ENCODE measurements around the gene JAZF1. TPM values are rescaled to one million over a fixed set of nuclear protein-coding genes. Genes with fewer than 3 reads are reported as not detected.

Gene JAZF1
- polyA plus RNA-seq, 3 donors, result 12.1 to 18.1 (median 17.2) TPM

DNA sequence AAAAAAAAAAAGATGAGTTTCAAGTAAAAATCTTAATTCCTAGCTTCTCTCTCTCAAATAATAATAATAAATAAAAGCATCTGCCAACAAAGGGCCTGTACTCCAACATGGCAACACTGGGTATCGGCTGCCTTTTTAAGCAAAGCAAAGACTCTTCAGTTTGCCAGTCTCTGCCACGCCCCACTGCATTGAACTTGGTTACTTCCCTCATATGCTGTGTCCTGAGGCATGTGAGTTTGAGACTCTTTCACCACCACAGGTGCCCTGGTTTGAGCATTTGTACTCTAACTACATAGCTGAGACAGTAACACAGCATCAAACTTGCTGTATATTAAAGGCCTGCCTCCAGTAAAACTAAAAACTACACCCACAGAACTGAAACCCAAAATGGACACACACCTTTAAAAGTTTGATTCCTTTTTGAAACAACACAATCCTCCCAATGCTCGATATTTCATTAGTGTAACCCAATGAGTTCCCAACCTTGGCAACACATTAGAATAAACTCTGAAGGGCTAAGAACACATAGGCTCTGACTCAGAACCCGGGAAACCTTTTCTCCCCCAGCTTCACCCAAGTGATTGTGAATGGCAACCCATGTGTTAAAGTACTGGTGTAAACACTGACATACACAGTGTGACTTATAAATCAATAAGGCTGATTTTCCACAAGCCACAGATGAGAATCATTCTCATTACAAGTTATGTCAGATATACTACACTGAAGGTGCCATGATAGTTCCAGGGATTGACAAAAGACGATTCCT lies 12.0 kb downstream of the JAZF1 start:
- peaks cover 28 to 36% of the 10 kb centered on the region in 2 donors for H3K36me3 Mint-ChIP-seq
- Histone ChIP-seq H3K4me1 (ENCODE audit: control insufficient read depth in 1 of 2, insufficient read depth in 2 of 2, low read length in 2 of 2) (peaks cover 17 to 21% of the 10 kb centered on the region in 2 donors), H3K4me2 (replicated peaks; ENCODE audit: extremely low read depth, low read length, poor library complexity, severe bottlenecking) (no peak overlapping the region), H3K36me3 (replicated peaks in 1 of 2; ENCODE audit: control insufficient read depth in 1 of 2, insufficient read depth in 2 of 2, low read length in 2 of 2) (peaks cover 7 to 20% of the 10 kb centered on the region in 2 donors), H3K4me3 (replicated peaks in 1 of 3; ENCODE audit: low read depth in 2 of 3, low read length in 3 of 3) (no peak overlapping the region), H3K79me2 (ENCODE audit: insufficient read depth, low read length) (peaks cover 95% of the 10 kb centered on the region), H3K27me3 (ENCODE audit: control insufficient read depth in 2 of 2, insufficient read depth in 2 of 2, low read length in 2 of 2) (no peaks in the 10 kb centered on the region), H3K9me3 (replicated peaks in 1 of 2; ENCODE audit: control insufficient read depth in 1 of 2, insufficient read depth in 1 of 2, low read length in 2 of 2) (no peaks in the 10 kb centered on the region), H2AFZ (ENCODE audit: insufficient read depth, low read depth, low read length, poor library complexity, severe bottlenecking) (no peak overlapping the region), H4K20me1 (ENCODE audit: insufficient read depth, low read length) (peaks cover 88% of the 10 kb centered on the region), H3K9ac (ENCODE audit: insufficient read depth, low read length, poor library complexity, severe bottlenecking) (no peak overlapping the region), H3K27ac (ENCODE audit: low read depth in 1 of 2, low read length in 2 of 2) (no peak overlapping the region)
- intact Hi-C loops (cut with micrococcal nuclease), result no loop called here
- no peak overlapping the region for H3K4me3 Mint-ChIP-seq
- peaks cover 27% of the 10 kb centered on the region for H3K4me1 Mint-ChIP-seq
- no peaks in the 10 kb centered on the region for H3K9me3 Mint-ChIP-seq
- H3K27ac Mint-ChIP-seq, result peak overlapping the region in 1 of 7 donors; percentile 61
- TF ChIP-seq, protein P1, sequence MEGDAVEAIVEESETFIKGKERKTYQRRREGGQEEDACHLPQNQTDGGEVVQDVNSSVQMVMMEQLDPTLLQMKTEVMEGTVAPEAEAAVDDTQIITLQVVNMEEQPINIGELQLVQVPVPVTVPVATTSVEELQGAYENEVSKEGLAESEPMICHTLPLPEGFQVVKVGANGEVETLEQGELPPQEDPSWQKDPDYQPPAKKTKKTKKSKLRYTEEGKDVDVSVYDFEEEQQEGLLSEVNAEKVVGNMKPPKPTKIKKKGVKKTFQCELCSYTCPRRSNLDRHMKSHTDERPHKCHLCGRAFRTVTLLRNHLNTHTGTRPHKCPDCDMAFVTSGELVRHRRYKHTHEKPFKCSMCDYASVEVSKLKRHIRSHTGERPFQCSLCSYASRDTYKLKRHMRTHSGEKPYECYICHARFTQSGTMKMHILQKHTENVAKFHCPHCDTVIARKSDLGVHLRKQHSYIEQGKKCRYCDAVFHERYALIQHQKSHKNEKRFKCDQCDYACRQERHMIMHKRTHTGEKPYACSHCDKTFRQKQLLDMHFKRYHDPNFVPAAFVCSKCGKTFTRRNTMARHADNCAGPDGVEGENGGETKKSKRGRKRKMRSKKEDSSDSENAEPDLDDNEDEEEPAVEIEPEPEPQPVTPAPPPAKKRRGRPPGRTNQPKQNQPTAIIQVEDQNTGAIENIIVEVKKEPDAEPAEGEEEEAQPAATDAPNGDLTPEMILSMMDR (IDR thresholded peaks at IDR 0.05), result no peak
- 100% methylated on average over 2 of the region's 5 CpGs for WGBS (ENCODE audit: insufficient coverage)
- no peaks in the 10 kb centered on the region for H3K27me3 Mint-ChIP-seq (ENCODE audit: low read depth in 3 of 3)
- DNase-seq, result no peak

DNA sequence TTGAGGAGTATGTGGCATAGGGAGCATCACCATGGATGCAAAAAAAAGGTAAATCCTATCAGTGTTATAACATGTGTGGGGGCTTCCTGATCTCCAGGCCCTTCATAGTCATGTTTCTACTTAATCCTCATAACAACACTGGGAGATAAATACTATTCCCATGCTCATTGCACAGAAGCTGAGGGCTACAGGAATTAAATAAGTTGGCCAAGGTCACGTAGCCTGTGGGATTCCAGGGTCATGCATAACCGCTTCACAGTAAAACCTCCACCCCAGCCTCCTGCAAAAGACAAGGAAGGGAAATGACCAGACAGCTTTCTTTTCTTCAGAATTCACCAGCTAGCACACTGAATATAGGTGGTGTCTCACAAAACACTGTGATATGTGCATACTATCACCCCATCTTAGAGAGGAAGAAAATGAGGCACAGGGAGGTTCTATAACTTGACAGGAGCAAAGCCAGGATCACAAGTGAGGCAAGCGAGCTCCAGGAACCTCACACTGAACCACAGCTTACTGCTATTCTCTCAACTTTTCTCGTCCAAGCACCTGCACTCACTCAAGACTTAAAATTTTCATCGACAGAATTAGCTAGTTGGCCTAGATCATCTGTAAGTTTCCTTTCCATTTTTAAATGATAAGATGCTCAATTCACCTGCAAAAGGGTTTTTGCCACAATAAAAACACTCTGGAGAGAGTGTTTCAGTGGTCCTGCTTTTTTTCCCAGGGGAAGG lies 13.4 kb downstream of the JAZF1 start:
- 80% methylated on average over 1 of the region's 5 CpGs for WGBS (ENCODE audit: insufficient coverage)
- H2AFZ ChIP-seq (ENCODE audit: insufficient read depth, low read depth, low read length, poor library complexity, severe bottlenecking), result no peak overlapping the region
- no peaks in the 10 kb centered on the region for H3K9me3 ChIP-seq (replicated peaks in 1 of 2; ENCODE audit: control insufficient read depth in 1 of 2, insufficient read depth in 1 of 2, low read length in 2 of 2)
- H3K4me1 Mint-ChIP-seq, result peaks cover 27% of the 10 kb centered on the region
- H3K27me3 ChIP-seq (ENCODE audit: control insufficient read depth in 2 of 2, insufficient read depth in 2 of 2, low read length in 2 of 2), result no peaks in the 10 kb centered on the region
- no peak overlapping the region for H3K4me3 ChIP-seq (replicated peaks in 1 of 3; ENCODE audit: low read depth in 2 of 3, low read length in 3 of 3)
- intact Hi-C loops (cut with micrococcal nuclease), result no loop called here
- H3K9ac ChIP-seq (ENCODE audit: insufficient read depth, low read length, poor library complexity, severe bottlenecking), result no peak overlapping the region
- peaks cover 17 to 21% of the 10 kb centered on the region in 2 donors for H3K4me1 ChIP-seq (ENCODE audit: control insufficient read depth in 1 of 2, insufficient read depth in 2 of 2, low read length in 2 of 2)
- H3K79me2 ChIP-seq (ENCODE audit: insufficient read depth, low read length), result peaks cover 95% of the 10 kb centered on the region
- no peak for DNase-seq
- no peak overlapping the region for H3K4me2 ChIP-seq (replicated peaks; ENCODE audit: extremely low read depth, low read length, poor library complexity, severe bottlenecking)
- peaks cover 31 to 36% of the 10 kb centered on the region in 2 donors for H3K36me3 Mint-ChIP-seq
- H3K9me3 Mint-ChIP-seq, result no peaks in the 10 kb centered on the region
- TF ChIP-seq, protein P1 (IDR thresholded peaks at IDR 0.05), result no peak
- H3K27ac ChIP-seq (ENCODE audit: low read depth in 1 of 2, low read length in 2 of 2), result peak overlapping the region in 1 of 2 donors; percentile 55
- peaks cover 10 to 28% of the 10 kb centered on the region in 2 donors for H3K36me3 ChIP-seq (replicated peaks in 1 of 2; ENCODE audit: control insufficient read depth in 1 of 2, insufficient read depth in 2 of 2, low read length in 2 of 2)
- peaks cover 88% of the 10 kb centered on the region for H4K20me1 ChIP-seq (ENCODE audit: insufficient read depth, low read length)
- no peaks in the 10 kb centered on the region for H3K27me3 Mint-ChIP-seq (ENCODE audit: low read depth in 3 of 3)
- no peak overlapping the region for H3K27ac Mint-ChIP-seq
- no peak overlapping the region for H3K4me3 Mint-ChIP-seq
